Activated T-helper 2 cell treated with anti-CD3 and anti-CD28 coated beads, Interferon-gamma antibody, Interleukin-2, Interleukin-4, amounts not matched to agents 10 μg/mL and 5 μg/mL and 100 μg/mL, durations not matched to agents 14 hours and 24 hours and 36 hours (primary cell): ENCODE results near the gene MYRFL. TPM values are rescaled to one million over a fixed set of nuclear protein-coding genes. Genes with fewer than 3 reads are reported as not detected.

Experiments
- total RNA-seq: library from RNA; stranded (reverse); gene quantifications from 2 replicates; pipeline ENCODE4 v1.2.3, GENCODE V29; 2022

The MYRFL gene
- total RNA-seq, 1 donor from 2014 or later, result not detected

Other genes with a start within 250 kb of the MYRFL start
- 409 and 416 TPM in 2 replicates for gene CCT2, start 239.8 kb upstream of the MYRFL start, total RNA-seq
- not detected in 2 replicates for gene LRRC10, start 214.3 kb upstream of the MYRFL start, total RNA-seq
- not detected in 2 replicates for gene BEST3, start 125.9 kb upstream of the MYRFL start, total RNA-seq
- 29.8 and 37.7 TPM in 2 replicates for gene RAB3IP, start 86.4 kb upstream of the MYRFL start, total RNA-seq